WI38 (cell line): ENCODE results near the gene CACHD1.

Experiments used
- H3K4me3 ChIP-seq: 2 replicates; pipeline ENCODE4 v1.5.1; 2011; ENCODE audit warnings: low read depth, mild to moderate bottlenecking, control low read depth, low read length
- TF ChIP-seq, protein P1 (sequence below): IDR thresholded peaks from 2 replicates; pipeline ENCODE4 v1.5.1; 2012; ENCODE audit warnings: low read depth, mild to moderate bottlenecking, control low read depth, low read length

The CACHD1 gene

DNA sequence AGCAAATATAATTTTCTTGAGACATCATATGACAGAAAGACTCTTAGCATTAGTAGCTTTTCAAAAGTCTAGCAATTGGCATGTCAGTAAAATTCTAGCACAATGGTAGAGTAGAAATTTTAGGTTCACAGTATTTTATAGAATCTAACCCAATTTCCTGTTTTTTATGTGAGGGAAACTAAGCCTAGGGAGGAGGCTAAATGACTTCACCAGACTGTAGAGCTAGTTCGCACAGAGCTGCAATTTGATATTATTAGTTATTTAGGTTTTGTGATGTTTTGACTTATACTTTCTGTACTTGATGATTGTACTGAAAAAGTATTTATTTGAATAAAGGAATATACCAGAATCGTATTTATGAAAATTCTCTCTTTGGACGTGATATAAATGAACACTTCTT lies 68.5 kb downstream of the CACHD1 start:
- H3K4me3 ChIP-seq: no peak overlapping the region
- TF ChIP-seq, protein P1, sequence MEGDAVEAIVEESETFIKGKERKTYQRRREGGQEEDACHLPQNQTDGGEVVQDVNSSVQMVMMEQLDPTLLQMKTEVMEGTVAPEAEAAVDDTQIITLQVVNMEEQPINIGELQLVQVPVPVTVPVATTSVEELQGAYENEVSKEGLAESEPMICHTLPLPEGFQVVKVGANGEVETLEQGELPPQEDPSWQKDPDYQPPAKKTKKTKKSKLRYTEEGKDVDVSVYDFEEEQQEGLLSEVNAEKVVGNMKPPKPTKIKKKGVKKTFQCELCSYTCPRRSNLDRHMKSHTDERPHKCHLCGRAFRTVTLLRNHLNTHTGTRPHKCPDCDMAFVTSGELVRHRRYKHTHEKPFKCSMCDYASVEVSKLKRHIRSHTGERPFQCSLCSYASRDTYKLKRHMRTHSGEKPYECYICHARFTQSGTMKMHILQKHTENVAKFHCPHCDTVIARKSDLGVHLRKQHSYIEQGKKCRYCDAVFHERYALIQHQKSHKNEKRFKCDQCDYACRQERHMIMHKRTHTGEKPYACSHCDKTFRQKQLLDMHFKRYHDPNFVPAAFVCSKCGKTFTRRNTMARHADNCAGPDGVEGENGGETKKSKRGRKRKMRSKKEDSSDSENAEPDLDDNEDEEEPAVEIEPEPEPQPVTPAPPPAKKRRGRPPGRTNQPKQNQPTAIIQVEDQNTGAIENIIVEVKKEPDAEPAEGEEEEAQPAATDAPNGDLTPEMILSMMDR: no peak

DNA sequence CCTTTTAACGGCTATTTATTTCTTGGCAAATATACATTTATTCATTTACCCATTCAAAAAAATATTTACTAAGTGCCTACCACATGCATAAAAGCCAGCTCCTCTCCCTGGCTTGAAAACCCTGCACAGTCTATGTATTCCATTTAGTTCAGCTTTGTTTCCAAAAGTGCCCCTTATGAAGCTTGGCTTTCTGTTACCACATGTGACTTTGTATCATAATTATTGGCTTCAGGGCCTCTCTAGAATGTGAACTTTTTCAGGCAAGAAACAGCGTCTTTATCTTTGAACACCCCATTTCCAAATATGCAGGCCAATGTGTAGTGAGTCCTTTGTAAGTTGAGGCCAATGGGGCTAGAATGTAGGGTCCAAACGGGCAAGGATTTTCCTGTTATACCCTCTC lies 69.4 kb downstream of the CACHD1 start:
- TF ChIP-seq, protein P1: no peak
- no peak overlapping the region for H3K4me3 ChIP-seq

DNA sequence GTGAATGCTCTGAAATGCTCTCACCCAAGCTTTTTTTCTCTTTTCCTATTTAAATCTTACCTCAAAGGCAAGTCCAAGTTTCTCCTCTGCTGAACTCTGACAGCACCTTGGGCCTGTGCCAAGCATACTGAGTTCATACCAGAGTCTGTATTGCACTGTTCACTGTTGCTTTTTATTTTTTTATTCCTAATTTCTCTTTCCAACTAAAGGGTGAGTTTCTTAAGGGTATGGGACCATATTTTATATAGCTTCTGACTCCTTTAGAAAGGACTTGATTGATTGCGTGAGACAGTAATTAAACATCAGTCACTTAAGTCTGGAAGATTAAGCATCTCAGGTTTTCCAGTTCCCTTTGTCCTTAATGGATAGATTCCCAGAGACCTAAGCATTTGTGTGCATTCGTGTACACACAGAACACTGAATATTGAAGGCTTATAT lies 69.9 kb downstream of the CACHD1 start:
- TF ChIP-seq, protein P1: no peak
- H3K4me3 ChIP-seq: no peak overlapping the region

DNA sequence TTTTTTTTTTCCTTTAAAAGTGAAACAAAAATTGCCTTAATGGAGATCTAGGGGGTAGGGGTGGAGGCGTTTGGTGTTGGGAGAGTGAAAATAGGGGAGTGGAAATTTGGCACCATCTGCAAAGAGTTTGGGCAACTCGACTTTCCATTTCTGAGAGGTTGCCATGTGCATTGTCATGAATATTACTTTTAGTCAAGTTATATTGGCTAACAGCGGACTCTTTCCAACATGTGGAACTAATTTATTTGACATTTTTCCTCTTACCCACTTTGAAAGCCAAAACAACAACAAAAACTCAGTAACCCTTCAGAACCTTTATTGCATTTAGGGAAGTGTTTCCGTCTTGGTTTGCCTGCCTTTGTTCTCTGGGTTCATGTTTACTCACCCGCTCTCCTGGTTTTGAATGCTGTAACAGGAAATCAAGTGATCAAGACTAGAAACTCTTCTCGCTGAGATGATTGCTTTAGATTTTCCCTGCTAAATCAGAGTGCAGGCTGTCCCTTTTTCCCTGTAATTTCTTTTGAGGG lies 70.4 kb downstream of the CACHD1 start:
- no peak overlapping the region for H3K4me3 ChIP-seq
- TF ChIP-seq, protein P1: no peak

DNA sequence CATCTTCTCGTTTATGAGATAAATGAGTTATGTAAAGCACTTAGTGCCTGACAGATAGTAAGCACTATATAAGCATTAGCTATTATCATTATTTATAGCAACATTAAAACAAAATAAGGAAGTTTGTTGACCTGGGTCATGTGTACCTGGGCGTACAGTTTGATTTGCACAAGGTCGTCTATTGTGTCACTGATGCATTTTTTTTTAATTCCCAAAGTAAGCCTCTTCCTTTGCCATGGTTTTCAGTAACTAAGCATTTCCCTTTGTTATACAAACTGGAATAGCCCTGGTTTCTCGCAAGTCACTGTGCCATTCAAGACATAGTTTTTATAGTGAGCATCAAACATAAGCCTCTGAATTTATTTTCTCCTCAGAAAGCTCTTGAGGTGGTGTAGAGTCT lies 72.2 kb downstream of the CACHD1 start:
- TF ChIP-seq, protein P1: no peak
- no peak overlapping the region for H3K4me3 ChIP-seq

DNA sequence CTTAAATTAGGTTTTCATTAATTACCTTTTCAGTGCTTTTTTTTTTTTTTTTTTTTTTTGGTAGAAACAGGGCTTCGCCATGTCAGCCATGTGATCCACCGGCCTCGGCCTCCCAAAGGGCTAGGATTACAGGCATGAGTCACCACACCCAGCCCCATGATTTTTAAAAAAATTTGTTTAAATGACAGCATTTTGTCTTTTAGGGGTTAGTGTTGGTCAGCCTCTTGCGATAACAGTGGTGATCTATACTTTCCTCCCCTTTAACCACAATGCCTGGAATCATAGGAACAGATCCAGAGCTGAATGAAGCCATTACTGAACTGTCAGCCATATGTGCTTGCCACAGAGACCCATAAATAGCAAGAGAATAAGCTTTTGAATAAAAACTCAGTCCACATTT lies 73.9 kb downstream of the CACHD1 start:
- no peak overlapping the region for H3K4me3 ChIP-seq
- TF ChIP-seq, protein P1: no peak

DNA sequence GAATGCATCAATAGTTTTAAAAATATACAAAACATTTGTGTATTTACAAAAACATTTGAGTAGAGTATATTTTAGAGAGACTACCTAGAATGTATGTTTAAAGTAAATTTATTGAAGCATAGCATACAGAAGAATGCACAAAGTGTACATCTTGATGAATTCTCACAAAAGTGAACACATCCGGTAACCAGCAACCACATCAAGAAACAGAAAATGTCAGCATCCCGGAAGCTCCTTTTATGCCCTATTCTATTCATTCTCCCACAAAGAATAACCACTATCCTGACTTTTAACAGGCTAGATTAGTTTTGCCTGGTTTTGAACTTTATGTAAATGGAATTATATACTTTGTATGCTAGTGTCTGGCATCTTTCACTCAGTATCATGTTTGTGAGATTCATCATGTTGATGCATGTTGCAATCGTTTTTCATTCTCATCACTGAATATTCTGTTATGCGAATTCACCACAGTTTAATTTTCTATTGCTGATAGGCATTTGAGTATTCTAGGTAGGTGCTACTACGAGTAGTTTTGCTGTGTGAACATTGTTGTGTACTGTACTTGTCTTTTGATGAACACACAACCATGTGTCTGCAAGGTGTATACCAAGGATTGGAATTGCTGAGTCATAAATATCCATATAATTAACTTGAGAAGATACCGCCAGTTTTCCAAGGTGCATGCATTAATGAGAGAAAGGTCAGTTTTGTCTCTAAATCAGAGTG lies 75.4 kb downstream of the CACHD1 start:
- H3K4me3 ChIP-seq: no peak overlapping the region
- TF ChIP-seq, protein P1: no peak
